OCI-LY7 (cell line): ENCODE measurements around the gene WNT3A.

Experiments used
- EZH2phosphoT487 ChIP-seq: fragments of 200-600 bp; sonication (generic); IDR thresholded peaks from 2 replicates; pipeline ENCODE4 v1.6.1; 2018; ENCODE audit warnings: low read depth, borderline replicate concordance, mild to moderate bottlenecking, mixed run types, antibody characterized with exemption, low read length, moderate library complexity, mixed read lengths
- TF ChIP-seq, protein P1 (sequence below): fragments of 200-600 bp; sonication (generic); conservative IDR thresholded peaks from 2 replicates; pipeline ENCODE4 v1.5.1; 2014; ENCODE audit warnings: mild to moderate bottlenecking, antibody characterized with exemption, low read length, moderate library complexity, mixed read lengths

DNA sequence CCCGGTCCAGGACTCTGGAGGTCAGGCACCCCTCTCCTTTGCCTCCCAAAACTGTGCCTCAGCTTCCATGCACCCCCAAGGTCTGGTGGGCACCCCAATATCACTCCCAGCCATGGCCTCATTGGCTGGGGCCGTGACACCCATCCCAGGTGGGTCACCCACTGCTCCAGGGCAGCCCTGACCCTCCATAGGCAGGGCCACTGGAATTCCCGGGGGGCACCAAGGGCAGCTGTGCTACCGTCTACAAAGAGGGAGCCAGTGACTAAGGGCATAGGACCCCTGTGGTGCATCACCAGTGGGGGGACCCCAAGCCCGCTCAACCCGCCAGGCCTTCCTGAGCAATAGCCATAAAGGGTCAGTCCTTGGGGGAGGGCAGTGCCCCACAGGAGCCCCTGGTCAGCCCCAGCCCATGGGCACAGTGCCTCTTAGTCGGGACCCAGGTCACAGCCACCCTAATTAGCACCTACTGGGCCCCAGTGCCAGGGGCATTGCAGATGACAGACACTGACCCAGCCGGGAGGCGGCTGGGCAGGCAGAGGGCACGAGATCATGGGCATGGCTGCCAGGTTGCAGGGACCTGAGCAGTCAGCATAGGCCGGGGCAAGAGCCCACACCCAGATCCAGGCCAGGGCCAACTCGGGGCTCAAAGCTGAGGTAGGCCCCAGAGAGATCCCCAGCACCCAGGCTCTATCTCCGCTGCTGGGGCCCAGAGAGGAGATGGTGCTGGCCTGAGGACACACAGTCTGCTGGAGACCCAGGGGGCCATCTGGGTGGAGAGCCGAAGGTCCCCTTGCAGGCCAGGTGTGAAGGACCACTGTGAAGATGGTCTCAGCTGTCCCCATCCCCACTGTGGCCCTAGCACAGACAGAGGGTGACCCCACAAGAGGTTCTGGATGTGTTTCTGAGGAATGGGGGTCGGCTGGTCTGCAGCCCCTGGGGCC is 56.7 kb downstream of the WNT3A start:
- TF ChIP-seq, protein P1, sequence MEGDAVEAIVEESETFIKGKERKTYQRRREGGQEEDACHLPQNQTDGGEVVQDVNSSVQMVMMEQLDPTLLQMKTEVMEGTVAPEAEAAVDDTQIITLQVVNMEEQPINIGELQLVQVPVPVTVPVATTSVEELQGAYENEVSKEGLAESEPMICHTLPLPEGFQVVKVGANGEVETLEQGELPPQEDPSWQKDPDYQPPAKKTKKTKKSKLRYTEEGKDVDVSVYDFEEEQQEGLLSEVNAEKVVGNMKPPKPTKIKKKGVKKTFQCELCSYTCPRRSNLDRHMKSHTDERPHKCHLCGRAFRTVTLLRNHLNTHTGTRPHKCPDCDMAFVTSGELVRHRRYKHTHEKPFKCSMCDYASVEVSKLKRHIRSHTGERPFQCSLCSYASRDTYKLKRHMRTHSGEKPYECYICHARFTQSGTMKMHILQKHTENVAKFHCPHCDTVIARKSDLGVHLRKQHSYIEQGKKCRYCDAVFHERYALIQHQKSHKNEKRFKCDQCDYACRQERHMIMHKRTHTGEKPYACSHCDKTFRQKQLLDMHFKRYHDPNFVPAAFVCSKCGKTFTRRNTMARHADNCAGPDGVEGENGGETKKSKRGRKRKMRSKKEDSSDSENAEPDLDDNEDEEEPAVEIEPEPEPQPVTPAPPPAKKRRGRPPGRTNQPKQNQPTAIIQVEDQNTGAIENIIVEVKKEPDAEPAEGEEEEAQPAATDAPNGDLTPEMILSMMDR = no peak
- TF ChIP-seq EZH2phosphoT487 = no peak
